HT-29 (cell line): ENCODE results near the gene C2CD3. TPM values are rescaled to one million over a fixed set of nuclear protein-coding genes. Genes with fewer than 3 reads are reported as not detected.
"Not testable (repeated sequence)": the region's sequence is repeated elsewhere in the genome, so short reads cannot be mapped to it uniquely, and the experiment has no call there.

Experiments used
- DNase-seq: peaks from one replicate; pipeline ENCODE4 v3.0.0-alpha.2; 2015; ENCODE audit warnings: low spot score
- total RNA-seq: library from RNA; depleted of rRNA; stranded (reverse); fragments of >200 nt; shearing (Covaris generic); gene quantifications from 2 replicates; pipeline ENCODE4 v1.2.3, GENCODE V29; 2014

The C2CD3 gene
- total RNA-seq, 1 experiment from 2014 or later: 26.6 TPM

GRCh38 chr11:74116719-74117118 lies 54.1 kb downstream of the C2CD3 start:
- no peak for DNase-seq

DNA sequence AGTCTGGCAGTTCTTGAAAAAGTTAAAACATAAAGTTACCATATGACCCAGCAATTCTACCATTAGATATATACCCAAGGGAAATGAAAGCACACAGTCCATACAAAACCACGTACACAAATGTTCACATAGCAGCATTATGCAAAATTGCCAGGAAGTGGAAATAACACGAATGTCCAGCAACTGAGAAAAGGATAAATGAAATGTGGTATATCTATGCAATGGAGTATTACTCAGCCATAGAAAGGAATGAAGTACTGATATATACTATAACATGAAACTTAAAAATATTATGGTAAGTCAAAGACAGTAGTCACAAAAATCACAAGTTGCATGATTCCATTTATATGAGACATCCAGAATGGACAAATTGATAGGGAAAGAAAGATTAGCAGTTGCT lies 57.9 kb downstream of the C2CD3 start:
- DNase-seq: no peak

DNA sequence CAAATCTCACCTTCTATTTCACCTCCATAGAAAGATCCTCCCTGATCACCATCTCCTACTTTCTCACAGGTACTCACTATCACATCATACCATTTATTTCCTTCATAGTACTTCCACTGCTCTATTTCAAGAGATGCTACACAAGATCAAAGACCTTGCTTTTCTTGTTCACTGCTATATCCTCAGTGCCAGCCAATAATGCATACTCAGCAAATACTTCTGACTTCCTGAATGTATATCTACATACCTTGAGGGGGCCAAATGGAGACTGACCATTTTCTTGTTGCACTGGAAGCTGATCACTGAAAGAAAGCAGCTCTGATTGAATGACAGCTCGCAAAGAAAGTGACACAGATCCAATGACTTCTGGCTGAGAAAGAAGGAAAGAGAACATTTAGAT lies 64.7 kb downstream of the C2CD3 start:
- DNase-seq: no peak

- DNase-seq: no peak
Measured at GRCh38 chr11:74102321-74102720, 68.5 kb downstream of the C2CD3 start.

GRCh38 chr11:74100735-74101134 lies 70.1 kb downstream of the C2CD3 start:
- DNase-seq: no peak

DNA sequence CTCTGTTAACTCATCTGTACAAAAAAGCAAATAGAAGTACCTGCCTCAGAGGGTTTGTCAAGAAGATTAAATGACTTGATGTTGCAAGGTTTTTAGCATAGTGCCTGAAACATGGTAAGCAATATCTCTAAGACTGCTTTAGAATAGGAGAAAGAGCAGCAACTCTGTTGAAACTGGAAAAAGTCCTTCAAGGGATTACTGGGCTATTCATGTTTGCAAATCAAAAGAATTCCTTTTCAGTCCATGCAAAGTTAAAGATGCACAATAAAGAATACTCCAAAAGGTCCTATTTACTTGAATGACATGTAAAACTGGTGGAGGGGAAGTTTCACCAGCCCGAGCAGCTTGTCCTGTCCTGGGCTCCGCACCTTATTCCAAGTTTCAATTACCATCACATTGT lies 70.6 kb downstream of the C2CD3 start:
- no peak for DNase-seq

GRCh38 chr11:74097686-74098237 lies 73.0 kb downstream of the C2CD3 start:
- no peak for DNase-seq

GRCh38 chr11:74094393-74094792 lies 76.4 kb downstream of the C2CD3 start:
- peak; percentile 10 for DNase-seq

GRCh38 chr11:74092425-74092824 lies 78.4 kb downstream of the C2CD3 start:
- DNase-seq: no peak

DNA sequence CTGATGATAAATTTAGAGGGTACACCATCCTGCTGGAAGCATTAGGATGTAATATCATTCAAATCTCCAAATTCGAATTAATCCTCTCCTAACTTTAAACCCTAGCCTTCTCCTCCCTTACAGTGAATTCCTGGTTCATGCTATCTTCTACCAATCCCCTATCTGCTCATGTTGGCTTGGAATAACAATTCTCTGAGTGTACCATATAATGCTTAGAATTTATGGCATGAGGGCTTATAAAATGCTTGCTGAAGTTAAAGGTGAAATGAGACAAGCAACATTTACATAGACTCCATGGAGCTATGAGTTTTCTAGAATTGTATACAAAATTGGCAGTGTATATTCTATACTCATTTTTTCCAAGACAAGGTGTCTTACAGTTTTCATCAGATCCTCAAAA lies 79.3 kb downstream of the C2CD3 start:
- no peak for DNase-seq

GRCh38 chr11:74090701-74091100 lies 80.1 kb downstream of the C2CD3 start:
- peak; percentile 71 for DNase-seq

DNA sequence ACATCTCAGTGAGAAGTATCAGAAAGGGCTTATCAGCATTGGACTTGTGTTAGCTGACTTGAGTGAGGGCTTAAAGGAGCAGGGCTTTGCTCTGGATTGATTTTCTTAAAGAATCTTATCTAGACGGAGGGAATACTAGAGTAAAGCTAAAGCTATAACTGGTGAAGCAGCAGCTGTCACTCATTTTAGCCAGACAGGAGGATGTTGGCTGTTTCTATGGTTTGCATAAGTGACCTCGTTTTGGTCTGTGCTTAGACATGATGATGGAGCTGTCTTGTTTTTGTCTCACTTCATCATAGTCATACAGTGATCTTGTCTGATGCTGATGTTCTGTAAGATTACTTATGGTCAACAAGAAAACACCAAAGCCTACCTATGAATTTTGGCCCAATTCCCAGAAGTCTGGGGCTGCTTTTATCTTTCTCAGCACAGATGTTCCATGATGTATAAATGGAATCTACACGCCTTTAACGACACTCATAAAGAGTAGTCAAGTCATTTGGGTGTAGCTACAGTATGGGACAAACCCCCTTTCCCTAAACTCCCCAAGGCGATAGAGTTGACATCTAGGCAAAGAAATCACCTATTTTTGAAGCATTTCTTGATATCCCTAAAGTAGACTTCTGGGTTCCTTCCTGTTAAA lies 84.4 kb downstream of the C2CD3 start:
- peak; percentile 22 for DNase-seq

- no peak for DNase-seq
Measured at GRCh38 chr11:74085542-74085892, 85.3 kb downstream of the C2CD3 start.

GRCh38 chr11:74084796-74085541 lies 85.8 kb downstream of the C2CD3 start:
- no peak for DNase-seq

GRCh38 chr11:74083927-74084326 lies 86.9 kb downstream of the C2CD3 start:
- DNase-seq: not testable (repeated sequence)

- DNase-seq: no peak
Measured at GRCh38 chr11:74081428-74081827, 89.4 kb downstream of the C2CD3 start.

GRCh38 chr11:74077193-74077592 lies 93.6 kb downstream of the C2CD3 start:
- DNase-seq: no peak

GRCh38 chr11:74072721-74073120 lies 98.1 kb downstream of the C2CD3 start:
- no peak for DNase-seq

DNA sequence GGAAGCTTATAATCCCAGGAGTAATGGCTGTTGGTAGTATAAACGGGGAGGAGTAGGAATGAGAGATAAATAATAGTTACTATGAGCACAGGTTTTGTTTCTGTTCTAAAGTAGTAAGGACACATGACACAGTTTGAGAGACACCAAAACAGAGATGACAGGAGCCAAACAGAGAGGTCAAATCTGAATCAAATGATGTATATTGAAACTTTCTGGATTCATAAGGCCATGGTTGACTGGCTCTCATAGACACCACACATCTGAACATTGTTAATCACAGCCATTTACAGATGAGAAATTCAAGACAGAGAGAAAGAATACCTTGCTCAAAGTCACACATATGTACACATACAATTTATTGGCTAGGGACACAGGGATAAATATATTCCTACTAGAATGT lies 98.5 kb downstream of the C2CD3 start:
- DNase-seq: no peak

DNA sequence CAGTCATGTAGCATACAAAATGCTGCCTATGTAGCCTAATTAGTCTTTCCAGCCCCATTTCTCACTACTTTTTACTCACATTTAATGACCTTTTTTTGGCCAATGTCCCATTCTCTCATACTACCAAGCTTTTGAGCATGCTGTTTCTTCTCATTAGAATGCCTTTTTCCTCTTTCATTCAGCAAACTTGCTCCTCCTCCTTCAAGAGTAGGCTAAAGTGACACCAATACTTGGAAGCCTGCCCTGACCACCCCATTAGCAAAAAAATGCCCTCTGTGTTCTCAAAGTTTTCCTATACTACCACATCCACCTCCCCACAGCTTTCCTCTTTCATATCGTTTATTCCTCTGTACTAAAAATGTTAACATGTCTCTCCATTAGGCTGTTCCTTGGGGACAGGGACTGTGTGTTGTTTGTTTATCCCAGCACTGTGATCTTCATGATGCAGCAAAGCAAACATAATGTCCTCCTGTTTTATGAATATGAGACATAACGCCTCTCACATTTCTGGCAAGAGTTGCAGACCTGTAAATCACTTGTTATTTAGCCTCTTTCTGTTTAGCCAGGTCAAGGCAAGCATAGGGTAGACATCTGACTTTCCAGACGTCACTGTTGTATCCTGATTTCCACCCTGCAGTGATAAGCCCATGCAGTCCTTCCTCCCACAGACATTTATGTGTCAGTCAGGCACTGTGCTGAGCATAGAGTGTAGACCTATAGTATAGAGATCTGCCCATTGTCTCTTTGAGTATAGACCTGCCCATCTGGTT lies 99.9 kb downstream of the C2CD3 start:
- peak; percentile 43 for DNase-seq

DNA sequence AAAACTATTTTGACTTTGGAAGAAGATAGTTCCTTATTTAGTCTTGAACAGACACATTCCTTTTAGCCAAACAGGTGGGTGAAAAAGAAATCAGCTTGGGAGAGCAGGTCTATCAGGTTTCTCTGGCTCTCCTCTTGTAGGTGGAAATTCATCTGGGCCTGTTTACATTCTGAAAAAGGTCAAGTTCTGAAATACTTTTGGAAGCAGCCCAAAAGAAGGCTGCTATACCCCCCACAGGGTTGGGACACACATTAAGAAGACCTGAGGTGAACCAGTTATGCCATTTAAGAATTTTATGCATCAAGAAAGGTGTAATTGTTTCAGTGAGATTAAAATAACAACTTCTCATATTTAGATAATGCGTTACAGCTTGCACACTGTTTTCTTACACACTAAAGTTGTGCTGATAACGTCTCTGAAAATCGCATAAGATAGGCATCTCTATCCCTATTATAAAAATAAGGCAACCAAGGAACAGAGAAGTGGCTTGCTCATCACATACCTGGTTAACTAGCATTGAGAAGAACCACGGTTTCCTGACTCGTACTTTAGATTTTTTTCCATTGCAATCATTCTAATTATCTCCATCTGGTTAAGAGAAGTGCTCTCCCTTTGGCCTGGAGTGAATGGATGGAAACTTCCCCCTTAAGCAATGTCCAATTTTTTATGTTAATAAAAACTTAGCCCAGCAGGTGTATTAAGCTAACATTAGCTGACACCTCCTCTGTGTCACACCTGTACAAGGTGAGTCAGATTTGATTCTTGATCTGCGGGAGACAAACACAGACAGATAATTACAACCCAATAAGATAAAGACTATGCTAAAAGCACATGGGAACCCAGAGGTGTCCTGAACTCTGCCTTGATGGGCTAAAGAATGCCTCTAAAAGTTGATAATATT lies 101.4 kb downstream of the C2CD3 start:
- DNase-seq: peak; percentile 83
